ENCODE results near the gene DMRTB1.

Gene DMRTB1

DNA sequence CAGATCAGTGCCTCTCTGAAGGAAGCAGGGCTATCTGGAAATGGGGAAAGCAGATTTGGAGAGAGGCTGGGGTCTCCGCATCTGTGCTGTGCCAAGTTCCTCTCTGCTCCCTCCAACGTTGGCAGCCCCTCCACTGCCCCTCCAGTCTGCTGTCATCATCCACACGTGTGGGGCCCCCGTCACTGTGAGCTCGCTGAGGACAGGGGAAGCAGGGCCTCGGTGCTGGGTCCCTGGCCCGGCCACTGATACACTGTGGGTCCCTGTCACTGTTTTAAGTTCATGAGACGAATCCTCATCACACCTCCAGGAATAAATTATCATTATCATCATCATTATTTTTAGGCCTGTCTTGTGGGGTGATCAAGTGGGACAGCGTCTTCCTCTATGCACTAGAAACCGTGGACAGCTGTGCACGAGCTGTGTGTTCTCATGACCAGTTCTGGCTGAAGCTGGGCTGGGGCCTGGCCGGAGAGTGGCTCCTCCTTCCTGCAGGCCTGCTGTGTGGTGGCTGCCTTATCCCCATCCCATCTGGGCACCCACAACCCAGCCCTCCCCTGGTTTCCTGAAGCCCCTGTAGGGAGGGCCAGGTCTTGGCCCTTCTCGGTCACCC, 52.2 kb downstream of the DMRTB1 start:
- CTCF ChIA-PET: interaction anchor here (1.3 kb wide), 1 partner anchor 25 kb away, joined by 3 read pairs; no protein-coding TSS in a partner anchor
- no peak for DNase-seq (ENCODE audit: low read depth, low spot score)
- TF ChIP-seq, protein P1, sequence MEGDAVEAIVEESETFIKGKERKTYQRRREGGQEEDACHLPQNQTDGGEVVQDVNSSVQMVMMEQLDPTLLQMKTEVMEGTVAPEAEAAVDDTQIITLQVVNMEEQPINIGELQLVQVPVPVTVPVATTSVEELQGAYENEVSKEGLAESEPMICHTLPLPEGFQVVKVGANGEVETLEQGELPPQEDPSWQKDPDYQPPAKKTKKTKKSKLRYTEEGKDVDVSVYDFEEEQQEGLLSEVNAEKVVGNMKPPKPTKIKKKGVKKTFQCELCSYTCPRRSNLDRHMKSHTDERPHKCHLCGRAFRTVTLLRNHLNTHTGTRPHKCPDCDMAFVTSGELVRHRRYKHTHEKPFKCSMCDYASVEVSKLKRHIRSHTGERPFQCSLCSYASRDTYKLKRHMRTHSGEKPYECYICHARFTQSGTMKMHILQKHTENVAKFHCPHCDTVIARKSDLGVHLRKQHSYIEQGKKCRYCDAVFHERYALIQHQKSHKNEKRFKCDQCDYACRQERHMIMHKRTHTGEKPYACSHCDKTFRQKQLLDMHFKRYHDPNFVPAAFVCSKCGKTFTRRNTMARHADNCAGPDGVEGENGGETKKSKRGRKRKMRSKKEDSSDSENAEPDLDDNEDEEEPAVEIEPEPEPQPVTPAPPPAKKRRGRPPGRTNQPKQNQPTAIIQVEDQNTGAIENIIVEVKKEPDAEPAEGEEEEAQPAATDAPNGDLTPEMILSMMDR (IDR thresholded peaks at IDR 0.05; ENCODE audit: insufficient read depth, low read length, missing control alignments): no peak
- POLR2A ChIA-PET: no interaction called here
- H3K4me3 ChIP-seq (ENCODE audit: low read depth, low read length): no peak overlapping the region

DNA sequence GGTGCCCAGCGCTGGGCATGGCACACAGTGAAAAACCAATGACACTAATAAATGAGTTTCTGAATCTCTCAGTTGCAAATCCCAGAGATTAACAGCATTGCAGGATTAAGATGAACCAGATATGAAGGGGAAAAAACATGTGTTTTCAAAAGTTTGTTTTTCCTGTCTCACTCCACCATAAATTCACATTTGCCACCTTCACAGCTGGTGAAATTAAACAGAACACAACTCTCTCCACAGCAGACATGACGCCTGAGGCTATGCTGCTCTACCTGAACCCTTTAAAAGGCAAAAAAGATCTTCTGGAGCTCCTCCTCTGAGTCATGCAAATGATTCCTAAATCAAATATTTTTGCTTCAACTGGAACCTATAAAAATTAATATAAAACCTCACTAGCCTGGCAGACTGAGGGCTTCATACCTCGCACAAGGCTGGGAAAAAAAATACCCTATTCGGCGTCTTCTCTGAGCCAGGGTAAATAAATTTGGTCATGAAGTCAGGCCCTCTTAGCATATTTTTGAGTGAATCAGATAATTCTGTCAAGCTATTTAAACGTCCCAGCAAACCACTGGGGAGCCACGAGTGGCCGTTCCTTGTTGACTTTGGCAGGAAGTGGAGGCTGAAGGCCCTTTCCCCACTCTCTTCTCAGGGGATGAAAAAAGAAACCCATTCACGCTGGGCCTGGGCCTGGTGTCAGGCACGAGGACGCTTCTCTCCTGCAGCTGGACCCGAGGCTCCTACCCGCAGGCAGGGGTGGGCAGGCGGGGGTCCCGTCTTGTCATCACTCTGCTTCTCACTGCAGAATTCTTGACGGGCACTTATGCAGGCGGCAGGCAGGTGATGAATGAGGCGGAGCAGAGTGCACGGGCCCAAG, 53.0 kb downstream of the DMRTB1 start:
- H3K4me3 ChIP-seq (ENCODE audit: low read depth, low read length): no peak overlapping the region
- DNase-seq (ENCODE audit: low read depth, low spot score): peak; percentile 73
- TF ChIP-seq, protein P1 (IDR thresholded peaks at IDR 0.05; ENCODE audit: insufficient read depth, low read length, missing control alignments): no peak
- ChIA-PET CTCF (interaction anchor here (0.9 kb wide), 1 partner anchor 241 kb away, joined by 3 read pairs; no protein-coding TSS in a partner anchor), POLR2A (interaction anchor here (0.7 to 1.2 kb wide), 2 partner anchors 15 to 174 kb away, joined by 3 to 4 read pairs; no protein-coding TSS in a partner anchor)

DNA sequence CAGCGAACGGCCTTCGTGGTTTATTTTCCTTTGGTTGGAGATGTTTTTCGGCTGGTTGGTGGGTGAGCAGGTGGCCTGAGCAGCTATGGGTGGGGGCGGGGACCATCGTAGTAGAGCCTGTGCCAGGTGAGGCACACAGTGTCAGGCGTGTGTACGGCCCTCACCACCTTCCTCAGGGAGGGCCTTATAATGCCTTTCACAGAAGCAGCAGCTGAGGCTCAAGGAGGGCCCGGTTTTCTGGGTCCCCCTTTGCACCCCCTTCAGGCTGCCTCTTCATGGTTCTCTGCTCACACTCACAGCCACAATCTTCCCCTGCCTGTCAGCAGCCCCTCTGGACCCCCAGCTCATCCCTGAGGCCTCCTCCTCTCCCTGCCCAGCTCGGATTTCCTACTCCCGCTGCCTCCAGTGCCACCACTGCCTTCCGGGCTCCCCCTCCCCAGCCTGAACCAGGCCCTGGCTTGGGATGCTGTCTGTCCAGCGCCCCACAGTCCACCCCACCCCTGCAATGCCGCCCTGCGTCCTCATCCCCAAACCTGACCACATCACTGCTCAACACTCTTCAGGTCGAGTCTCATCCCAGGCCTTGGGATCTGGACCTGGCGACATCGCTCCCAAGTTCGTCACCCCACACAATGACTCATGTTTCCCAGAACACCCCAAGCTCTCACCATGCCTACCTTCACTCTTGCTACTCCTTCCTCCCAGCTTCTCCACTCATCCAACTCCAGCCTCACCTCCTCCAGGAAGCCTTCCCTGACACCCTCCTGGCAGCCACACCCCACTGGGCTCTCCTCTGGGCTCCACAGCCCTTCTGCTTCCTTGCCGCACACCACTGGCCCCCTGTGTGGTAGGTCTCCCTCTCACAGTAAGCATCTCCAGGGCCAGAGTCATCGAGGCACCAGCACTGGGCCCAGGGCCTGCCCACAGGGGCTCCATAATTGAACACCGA, 53.9 kb downstream of the DMRTB1 start:
- ChIA-PET CTCF (interaction anchor here (0.9 kb wide), 1 partner anchor 240 kb away, joined by 3 read pairs; no protein-coding TSS in a partner anchor), POLR2A (interaction anchor here (1.2 kb wide), 1 partner anchor 173 kb away, joined by 4 read pairs; no protein-coding TSS in a partner anchor)
- H3K4me3 ChIP-seq (ENCODE audit: low read depth, low read length): no peak overlapping the region
- DNase-seq (ENCODE audit: low read depth, low spot score): no peak
- TF ChIP-seq, protein P1 (IDR thresholded peaks at IDR 0.05; ENCODE audit: insufficient read depth, low read length, missing control alignments): no peak

DNA sequence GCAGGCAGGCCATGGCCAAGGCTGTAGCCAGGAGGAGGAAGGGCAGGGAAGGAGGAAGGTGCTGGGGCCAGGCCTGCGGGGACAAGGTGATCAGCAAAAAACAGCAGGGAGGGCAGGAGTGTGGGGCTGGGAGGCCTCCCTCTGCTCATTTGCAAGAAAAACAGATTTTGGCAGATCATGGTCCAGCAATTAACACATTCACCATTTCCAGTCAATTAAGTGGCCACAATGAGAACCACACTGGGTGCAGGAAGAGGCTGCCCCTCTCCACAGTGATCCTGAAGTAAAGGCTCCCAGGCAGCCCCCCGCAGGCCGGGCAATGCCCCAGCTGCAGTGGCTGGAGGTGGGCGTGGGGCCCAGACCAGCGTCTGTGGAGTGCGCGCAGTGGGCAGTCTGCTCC, 54.6 kb downstream of the DMRTB1 start:
- CTCF ChIA-PET: no interaction called here
- no peak for DNase-seq (ENCODE audit: low read depth, low spot score)
- POLR2A ChIA-PET: no interaction called here
- TF ChIP-seq, protein P1 (IDR thresholded peaks at IDR 0.05; ENCODE audit: insufficient read depth, low read length, missing control alignments): no peak
- no peak overlapping the region for H3K4me3 ChIP-seq (ENCODE audit: low read depth, low read length)

DNA sequence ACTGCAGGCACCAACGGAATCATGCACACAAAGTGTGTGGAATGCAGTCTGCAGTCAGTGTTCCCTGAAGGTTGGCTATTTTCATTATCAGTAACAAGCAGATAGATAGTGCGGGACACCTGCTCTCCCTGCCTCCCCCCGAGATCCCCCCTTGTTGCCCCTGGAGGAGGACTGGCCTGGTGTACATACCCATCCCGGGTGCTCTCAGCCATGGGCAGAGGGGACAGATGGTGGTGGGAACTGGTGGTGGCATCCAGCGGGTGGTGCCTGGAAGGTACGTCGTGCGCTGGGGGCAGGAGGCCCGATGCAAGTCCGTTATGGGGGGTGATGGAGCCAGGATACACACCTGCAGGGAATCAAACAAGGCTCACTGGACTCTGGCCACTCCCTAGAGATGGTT, 55.2 kb downstream of the DMRTB1 start:
- DNase-seq (ENCODE audit: low read depth, low spot score): no peak
- TF ChIP-seq, protein P1 (IDR thresholded peaks at IDR 0.05; ENCODE audit: insufficient read depth, low read length, missing control alignments): no peak
- H3K4me3 ChIP-seq (ENCODE audit: low read depth, low read length): no peak overlapping the region
- CTCF ChIA-PET: no interaction called here
- POLR2A ChIA-PET: no interaction called here

Measured in AG04449 (cell line).